OCI-LY3 (cell line): ENCODE measurements around the gene IL10.

Source experiments
- EZH2phosphoT487 ChIP-seq: fragments of 200-600 bp; shearing (Covaris generic); IDR thresholded peaks from 2 replicates; pipeline ENCODE4 v1.6.1; 2018; ENCODE audit warnings: antibody characterized with exemption, mixed run types, low read depth
- TF ChIP-seq, protein P1 (sequence below): fragments of 200-600, 300-600 bp; sonication (generic); IDR thresholded peaks from 2 replicates; pipeline ENCODE4 v1.5.1; 2014; ENCODE audit warnings: antibody characterized with exemption, low read length, low read depth

DNA sequence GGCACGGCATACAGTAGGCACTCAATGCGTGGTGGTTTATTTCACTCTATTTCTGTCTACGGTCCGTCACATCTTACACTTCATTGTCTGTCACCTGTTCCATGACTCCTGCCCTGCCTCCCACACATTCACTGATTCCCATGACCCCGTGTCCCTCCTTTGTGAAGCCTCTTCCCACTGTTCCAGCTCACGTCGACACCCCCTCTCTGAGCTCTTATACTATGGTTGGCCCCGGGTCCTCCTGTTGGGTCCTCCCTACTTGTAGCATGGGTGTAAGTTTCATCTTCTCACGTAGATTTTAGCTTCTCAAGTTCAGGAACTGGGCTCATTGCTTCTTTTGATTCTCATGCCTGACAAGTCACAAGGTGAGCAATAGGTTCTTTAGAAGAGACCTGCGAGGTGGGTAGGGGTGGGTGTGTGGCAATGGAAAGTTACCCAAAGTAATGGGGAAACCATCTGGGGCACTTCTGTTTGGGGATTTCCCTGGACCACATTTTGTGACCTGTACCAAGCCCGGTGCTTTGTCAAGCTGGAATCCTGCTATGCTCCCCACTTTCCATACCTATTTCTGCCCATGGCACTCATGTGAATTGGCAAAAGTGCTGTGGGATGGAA, 22.1 kb upstream of the IL10 start:
- TF ChIP-seq, protein P1, sequence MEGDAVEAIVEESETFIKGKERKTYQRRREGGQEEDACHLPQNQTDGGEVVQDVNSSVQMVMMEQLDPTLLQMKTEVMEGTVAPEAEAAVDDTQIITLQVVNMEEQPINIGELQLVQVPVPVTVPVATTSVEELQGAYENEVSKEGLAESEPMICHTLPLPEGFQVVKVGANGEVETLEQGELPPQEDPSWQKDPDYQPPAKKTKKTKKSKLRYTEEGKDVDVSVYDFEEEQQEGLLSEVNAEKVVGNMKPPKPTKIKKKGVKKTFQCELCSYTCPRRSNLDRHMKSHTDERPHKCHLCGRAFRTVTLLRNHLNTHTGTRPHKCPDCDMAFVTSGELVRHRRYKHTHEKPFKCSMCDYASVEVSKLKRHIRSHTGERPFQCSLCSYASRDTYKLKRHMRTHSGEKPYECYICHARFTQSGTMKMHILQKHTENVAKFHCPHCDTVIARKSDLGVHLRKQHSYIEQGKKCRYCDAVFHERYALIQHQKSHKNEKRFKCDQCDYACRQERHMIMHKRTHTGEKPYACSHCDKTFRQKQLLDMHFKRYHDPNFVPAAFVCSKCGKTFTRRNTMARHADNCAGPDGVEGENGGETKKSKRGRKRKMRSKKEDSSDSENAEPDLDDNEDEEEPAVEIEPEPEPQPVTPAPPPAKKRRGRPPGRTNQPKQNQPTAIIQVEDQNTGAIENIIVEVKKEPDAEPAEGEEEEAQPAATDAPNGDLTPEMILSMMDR, result no peak
- TF ChIP-seq EZH2phosphoT487, result no peak
